ENCODE measurements around the gene MAPK6. TPM values are rescaled to one million over a fixed set of nuclear protein-coding genes. Genes with fewer than 3 reads are reported as not detected.
A peak's percentile ranks its signal among the peaks of the same experiment; 100 is the strongest.

The MAPK6 gene
- polyA plus RNA-seq, 1 donor (not counting 4 experiments of a cell fraction or from before 2014, with no cell fraction given) = 103 TPM

GRCh38 chr15:51982770-51983103, 36.3 kb upstream of the MAPK6 start:
- peak overlapping the region; percentile 74 for H3K9ac ChIP-seq (ENCODE audit: control insufficient read depth, extremely low read depth, insufficient read depth, low read length)
- DNase-seq (ENCODE audit: low read depth, low spot score) (no peak), FAIRE-seq (no peak)
- H3K4me3 ChIP-seq (ENCODE audit: control insufficient read depth in 2 of 3, extremely low read depth in 1 of 3, insufficient read depth in 2 of 3, low read depth in 1 of 3, low read length in 3 of 3) = no peak overlapping the region
- H3K4me2 ChIP-seq (ENCODE audit: control insufficient read depth, extremely low read depth, insufficient read depth, low read depth, low read length) = peak overlapping the region; percentile 99
- no peaks in the 10 kb centered on the region for H4K20me1 ChIP-seq (ENCODE audit: control insufficient read depth, extremely low read depth, insufficient read depth, low read length)
- H2AFZ ChIP-seq (ENCODE audit: control insufficient read depth, low read length) = no peak overlapping the region
- no peaks in the 10 kb centered on the region for H3K9me1 ChIP-seq (ENCODE audit: control insufficient read depth, extremely low read depth, insufficient read depth, low read length)
- H3K27me3 ChIP-seq (ENCODE audit: control insufficient read depth, extremely low read depth, insufficient read depth, low read length) = no peaks in the 10 kb centered on the region
- dilution Hi-C loops (cut with MboI; ENCODE audit: extremely low pct_ligation_motif_present, low sequenced_read_pairs) = no loop called here
- TF ChIP-seq CTCF (optimal IDR thresholded peaks at IDR 0.05 in 1 of 3, IDR thresholded peaks at IDR 0.05 in 1 of 3, conservative IDR thresholded peaks at IDR 0.05 in 1 of 3; ENCODE audit: extremely low read depth in 1 of 3, insufficient read depth in 2 of 3, low read length in 3 of 3) (no peak), EZH2 (IDR thresholded peaks at IDR 0.05; ENCODE audit: low read length) (no peak)
- no peaks in the 10 kb centered on the region for H3K9me3 ChIP-seq (ENCODE audit: control insufficient read depth, low read depth, low read length)
- H3K27ac ChIP-seq (ENCODE audit: control insufficient read depth, insufficient read depth, low read length) = peak overlapping the region; percentile 88
- no peaks in the 10 kb centered on the region for H3K79me2 ChIP-seq (ENCODE audit: control insufficient read depth, insufficient read depth, low read length)
- peaks cover 14% of the 10 kb centered on the region for H3K4me1 ChIP-seq (ENCODE audit: control insufficient read depth, extremely low read depth, insufficient read depth, low read length)
- H3K36me3 ChIP-seq (ENCODE audit: control insufficient read depth in 2 of 2, extremely low read depth in 1 of 2, insufficient read depth in 2 of 2, low read length in 2 of 2) = no peaks in the 10 kb centered on the region

- H2AFZ ChIP-seq (ENCODE audit: control insufficient read depth, low read length) = no peak overlapping the region
- TF ChIP-seq EZH2 (IDR thresholded peaks at IDR 0.05; ENCODE audit: low read length) (no peak), CTCF (optimal IDR thresholded peaks at IDR 0.05 in 1 of 3, IDR thresholded peaks at IDR 0.05 in 1 of 3, conservative IDR thresholded peaks at IDR 0.05 in 1 of 3; ENCODE audit: extremely low read depth in 1 of 3, insufficient read depth in 2 of 3, low read length in 3 of 3) (no peak)
- dilution Hi-C loops (cut with MboI; ENCODE audit: extremely low pct_ligation_motif_present, low sequenced_read_pairs) = no loop called here
- H3K4me1 ChIP-seq (ENCODE audit: control insufficient read depth, extremely low read depth, insufficient read depth, low read length) = peaks cover 22% of the 10 kb centered on the region
- H3K36me3 ChIP-seq (ENCODE audit: control insufficient read depth in 2 of 2, extremely low read depth in 1 of 2, insufficient read depth in 2 of 2, low read length in 2 of 2) = no peaks in the 10 kb centered on the region
- no peaks in the 10 kb centered on the region for H3K9me1 ChIP-seq (ENCODE audit: control insufficient read depth, extremely low read depth, insufficient read depth, low read length)
- no peaks in the 10 kb centered on the region for H3K79me2 ChIP-seq (ENCODE audit: control insufficient read depth, insufficient read depth, low read length)
- no peak for DNase-seq (ENCODE audit: low read depth, low spot score)
- H3K4me3 ChIP-seq (ENCODE audit: control insufficient read depth in 2 of 3, extremely low read depth in 1 of 3, insufficient read depth in 2 of 3, low read depth in 1 of 3, low read length in 3 of 3) = no peak overlapping the region
- no peaks in the 10 kb centered on the region for H3K9me3 ChIP-seq (ENCODE audit: control insufficient read depth, low read depth, low read length)
- no peak overlapping the region for H3K4me2 ChIP-seq (ENCODE audit: control insufficient read depth, extremely low read depth, insufficient read depth, low read depth, low read length)
- H3K27ac ChIP-seq (ENCODE audit: control insufficient read depth, insufficient read depth, low read length) = no peak overlapping the region
- no peak for FAIRE-seq
- no peaks in the 10 kb centered on the region for H3K27me3 ChIP-seq (ENCODE audit: control insufficient read depth, extremely low read depth, insufficient read depth, low read length)
- no peaks in the 10 kb centered on the region for H4K20me1 ChIP-seq (ENCODE audit: control insufficient read depth, extremely low read depth, insufficient read depth, low read length)
- H3K9ac ChIP-seq (ENCODE audit: control insufficient read depth, extremely low read depth, insufficient read depth, low read length) = no peak overlapping the region
Observed at GRCh38 chr15:51991141-51991540, 27.9 kb upstream of the MAPK6 start.
